GM18511 (cell line): ENCODE results near the gene NGEF.
"Not testable (repeated sequence)": the region's sequence is repeated elsewhere in the genome, so short reads cannot be mapped to it uniquely, and the experiment has no call there.

ENCODE experiments used
- ATAC-seq: cut with Tn5 transposase; IDR thresholded peaks from one replicate; pipeline ENCODE4 v1.9.1; 2021; ENCODE audit warnings: mild to moderate bottlenecking, moderate library complexity; ENCODE audit not compliant: unreplicated experiment

NGEF gene

GRCh38 chr2:232931636-232932035 is 81.4 kb downstream of the NGEF start:
- ATAC-seq = no peak

GRCh38 chr2:232930059-232930400 is 83.0 kb downstream of the NGEF start:
- no peak for ATAC-seq

DNA sequence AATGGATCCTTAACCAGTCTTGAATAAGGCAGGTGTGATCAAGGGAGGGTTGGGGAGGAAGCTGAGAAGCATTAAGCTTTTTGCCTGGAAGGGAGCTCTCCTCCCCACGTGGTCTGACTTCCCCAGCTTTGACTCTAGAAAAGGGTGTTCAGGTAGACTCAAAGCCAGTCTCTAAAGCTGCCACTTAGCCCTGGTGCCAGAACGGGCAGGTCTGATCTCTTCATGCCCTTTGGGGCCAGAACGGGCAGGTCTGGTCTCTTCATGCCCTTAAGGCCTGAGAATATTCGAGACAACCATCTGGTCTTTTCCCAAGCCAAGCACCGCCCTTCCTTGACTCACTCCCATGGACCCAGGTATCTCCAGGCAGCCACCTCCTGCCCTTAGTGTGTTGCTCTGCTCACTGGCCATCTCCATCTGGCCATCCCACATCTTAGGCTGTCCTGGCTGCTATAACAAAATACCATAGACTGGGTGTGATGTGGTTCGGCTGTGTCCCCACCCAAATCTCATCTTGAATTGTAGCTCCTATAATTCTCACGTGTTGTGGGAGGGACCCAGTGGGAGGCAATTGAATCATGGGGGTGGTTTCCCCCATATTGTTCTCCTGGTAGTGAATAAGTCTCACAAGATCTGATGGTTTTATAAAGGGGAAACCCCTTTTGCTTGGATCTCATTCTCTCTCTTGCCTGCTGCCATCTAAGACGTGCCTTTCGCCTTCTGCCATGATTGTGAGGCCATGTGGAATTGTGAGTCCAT is 83.6 kb downstream of the NGEF start:
- ATAC-seq = no peak

- no peak for ATAC-seq
Measured at GRCh38 chr2:232928551-232929302, 84.3 kb downstream of the NGEF start.

- no peak for ATAC-seq
Measured at GRCh38 chr2:232927793-232928550, 85.1 kb downstream of the NGEF start.

- no peak for ATAC-seq
Measured at GRCh38 chr2:232927032-232927792, 85.8 kb downstream of the NGEF start.

DNA sequence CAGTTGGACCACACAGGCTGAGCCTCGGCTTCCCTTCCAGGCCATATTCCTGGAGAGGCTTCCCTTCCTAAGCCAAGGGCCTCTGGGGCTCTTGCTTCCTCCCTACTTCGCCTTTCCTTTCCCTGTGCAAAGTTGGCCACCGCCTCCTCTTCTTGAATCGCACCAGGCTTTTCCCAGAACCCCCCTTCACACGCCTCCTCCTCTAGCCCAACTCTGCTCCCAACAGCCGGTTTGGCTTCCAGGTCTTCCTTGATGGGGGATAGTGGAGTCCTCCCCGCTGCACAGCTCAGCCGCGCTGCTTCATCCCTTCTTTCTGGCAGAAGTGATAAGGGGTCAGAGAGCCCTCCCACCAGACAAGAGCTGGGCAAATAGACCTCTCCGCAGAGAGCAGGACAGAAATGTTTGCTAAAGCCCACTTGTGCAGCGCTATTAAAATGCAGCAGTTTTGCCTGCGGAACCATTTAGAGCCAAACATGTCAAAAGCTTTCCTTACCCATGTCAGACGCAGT is 86.6 kb downstream of the NGEF start:
- ATAC-seq = no peak

DNA sequence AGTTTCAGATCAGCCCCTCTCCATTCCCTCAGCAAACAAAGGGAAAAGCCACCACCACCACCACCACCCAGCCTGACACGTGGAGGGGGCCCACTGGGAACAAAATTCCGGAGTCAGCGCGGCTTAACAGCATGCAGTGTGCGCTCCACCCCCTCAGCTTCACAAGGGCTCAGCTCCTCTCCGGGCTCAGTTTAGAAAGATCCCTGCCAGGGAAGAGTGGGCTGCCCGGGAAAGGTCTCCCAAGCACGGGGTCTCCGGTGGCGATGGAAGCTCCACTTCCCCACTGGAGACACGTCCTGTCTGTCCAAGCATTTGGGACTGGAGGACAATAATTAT is 87.3 kb downstream of the NGEF start:
- no peak for ATAC-seq

- no peak for ATAC-seq
Measured at GRCh38 chr2:232925153-232925820, 87.8 kb downstream of the NGEF start.

DNA sequence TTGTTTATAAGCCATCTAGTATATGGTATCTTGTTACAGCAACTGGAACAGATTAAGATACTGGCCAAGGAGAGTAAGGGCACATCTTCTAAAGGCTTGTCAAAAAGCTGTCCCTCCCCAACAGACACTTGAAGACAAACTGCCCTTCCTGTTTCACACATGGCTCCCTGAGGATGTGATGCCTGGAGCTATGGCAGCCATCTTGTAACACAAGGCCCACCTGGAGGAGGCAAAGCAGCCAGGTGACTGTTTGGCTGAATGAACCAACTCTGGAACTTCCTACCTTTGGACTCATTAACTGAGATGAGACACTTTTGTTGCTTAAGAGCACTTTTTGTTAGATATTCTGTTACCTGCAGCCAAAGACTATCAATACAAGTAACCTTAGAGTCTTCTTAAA is 88.6 kb downstream of the NGEF start:
- no peak for ATAC-seq

GRCh38 chr2:232920760-232921159 is 92.3 kb downstream of the NGEF start:
- ATAC-seq = no peak

DNA sequence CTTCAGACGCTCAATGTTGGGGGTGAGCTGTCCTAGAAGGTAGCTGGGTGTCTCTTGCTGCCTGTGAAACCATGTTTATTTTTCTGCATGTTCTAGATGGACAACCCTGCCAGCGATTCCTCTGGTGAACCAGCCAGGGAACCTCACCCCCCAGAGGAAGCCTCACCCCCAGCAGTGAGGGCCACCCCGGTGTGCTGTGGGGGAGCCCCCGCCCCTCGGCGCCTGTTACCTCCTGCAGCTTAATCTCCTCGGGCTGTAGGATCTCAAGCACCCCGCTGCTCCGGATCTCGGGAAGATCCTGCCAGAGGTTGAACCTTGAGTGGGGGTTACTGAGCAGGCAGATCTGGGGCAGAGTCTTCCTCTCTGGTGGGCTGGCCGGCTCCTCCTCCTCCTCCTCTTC is 93.0 kb downstream of the NGEF start:
- ATAC-seq = no peak

DNA sequence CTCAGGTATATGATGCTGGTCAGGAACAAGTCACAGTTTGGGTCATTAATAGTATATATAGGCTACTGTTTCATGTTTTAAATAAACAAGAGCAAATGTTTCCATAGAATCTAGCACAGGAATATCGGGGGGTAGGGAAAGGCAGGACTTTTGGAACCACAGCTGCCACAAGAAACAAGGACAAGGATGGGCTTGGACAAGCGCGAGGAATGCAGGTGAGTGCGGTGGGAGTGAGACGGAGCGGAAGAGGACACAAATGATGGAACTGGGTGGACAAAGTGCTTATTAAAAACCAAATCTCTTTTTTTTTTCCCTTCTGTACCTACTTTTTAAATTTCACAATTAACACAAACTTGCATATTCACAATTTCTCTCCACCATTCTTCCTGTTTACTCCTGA is 93.9 kb downstream of the NGEF start:
- ATAC-seq = no peak

DNA sequence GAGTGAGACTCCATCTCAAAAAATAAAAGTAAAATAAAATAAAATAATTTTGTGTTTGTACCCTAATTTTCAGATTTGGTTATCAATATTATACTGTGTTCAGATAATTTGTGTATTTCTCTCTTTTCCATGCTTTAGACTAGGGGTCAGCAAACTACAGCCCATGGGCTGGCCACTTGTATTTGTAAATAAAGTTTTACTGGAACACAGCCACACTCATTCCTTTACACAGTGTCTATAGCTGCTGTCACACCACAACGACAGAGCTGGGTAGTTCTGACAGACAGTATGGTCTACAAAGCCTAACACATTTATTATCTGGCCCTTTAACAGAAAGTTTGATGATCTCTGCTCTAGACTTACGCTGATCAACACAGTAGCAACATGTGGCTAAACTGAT is 99.2 kb downstream of the NGEF start:
- no peak for ATAC-seq

- ATAC-seq = no peak
Measured at GRCh38 chr2:232911712-232912277, 101.3 kb downstream of the NGEF start.

GRCh38 chr2:232910376-232910775 is 102.7 kb downstream of the NGEF start:
- no peak for ATAC-seq

- ATAC-seq = no peak
Measured at GRCh38 chr2:232908695-232909094, 104.4 kb downstream of the NGEF start.

DNA sequence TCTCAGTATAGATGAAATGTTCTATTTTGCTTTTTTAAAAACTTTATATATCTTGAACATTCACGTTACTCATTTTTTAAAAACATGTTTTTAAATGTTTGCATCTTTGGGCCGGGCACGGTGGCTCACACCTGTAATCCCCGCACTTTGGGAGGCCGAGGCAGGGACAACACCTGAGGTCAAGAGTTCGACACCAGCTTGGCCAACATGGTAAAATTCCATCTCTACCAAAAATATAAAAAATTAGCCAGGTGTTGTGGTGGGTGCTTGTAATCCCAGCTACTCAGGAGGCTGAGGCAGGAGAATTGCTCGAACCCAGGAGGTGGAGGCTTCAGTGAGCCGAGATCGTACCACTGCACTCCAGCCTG is 105.4 kb downstream of the NGEF start:
- ATAC-seq = not testable (repeated sequence)

DNA sequence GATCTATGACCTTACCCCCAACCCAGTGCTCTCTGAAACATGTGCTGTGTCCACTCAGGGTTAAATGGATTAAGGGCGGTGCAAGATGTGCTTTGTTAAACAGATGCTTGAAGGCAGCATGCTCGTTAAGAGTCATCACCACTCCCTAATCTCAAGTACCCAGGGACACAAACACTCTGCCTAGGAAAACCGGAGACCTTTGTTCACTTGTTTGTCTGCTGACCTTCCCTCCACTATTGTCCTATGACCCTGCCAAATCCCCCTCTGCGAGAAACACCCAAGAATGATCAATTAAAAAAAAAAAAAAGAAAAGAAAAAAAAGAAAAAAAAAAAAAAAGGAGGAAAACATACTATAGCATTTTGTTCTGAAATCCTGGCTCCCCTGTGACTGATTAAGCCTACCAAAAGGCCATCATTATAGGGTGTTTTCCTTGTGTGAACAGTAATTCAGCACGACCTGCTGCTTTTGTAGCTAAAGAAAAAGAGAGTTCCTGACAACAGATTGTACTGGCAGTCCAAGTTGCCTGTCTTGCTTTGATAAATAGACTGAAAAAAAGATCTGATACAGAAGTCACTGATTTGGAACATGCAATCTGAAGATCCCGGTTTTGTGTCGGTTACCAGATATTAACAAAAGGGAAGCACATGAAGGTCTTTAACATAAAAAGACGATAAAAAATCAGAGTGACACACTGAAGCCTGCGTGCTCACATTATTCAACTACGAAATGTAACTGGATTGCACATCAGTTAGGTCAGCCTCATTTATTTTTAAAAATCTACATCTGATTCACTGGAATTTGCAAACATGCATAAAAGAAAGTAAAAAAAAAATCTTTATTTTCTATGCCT is 106.0 kb downstream of the NGEF start:
- ATAC-seq = not testable (repeated sequence)
